K562 (cell line): ENCODE results near the gene DHRS13. TPM values are rescaled to one million over a fixed set of nuclear protein-coding genes. Genes with fewer than 3 reads are reported as not detected.

Experiments used
- ATAC-seq: fragments of 200-7000 bp; cut with Tn5 transposase; 3 replicates; pipeline ENCODE4 v1.9.1; 2020; ENCODE audit warnings: moderate library complexity
- BruUV-seq: library from RNA; stranded (reverse); fragments of 400-500 nt; replicated peaks from 2 replicates; lab custom pipeline; 2021; lab: Mats Ljungman, UMichigan
- CTCF ChIA-PET: fragments of 300-600 bp; formaldehyde crosslinking; extraction: SDS; loops from one replicate; lab custom pipeline; 2021; ENCODE audit warnings: low intra/inter-chr PET ratio; lab: Yijun Ruan, JAX
- POLR2A ChIA-PET: fragments of 300-600, 350-650 bp; sonication (Branson Sonifier 250); formaldehyde crosslinking; extraction: SDS; loops from one replicate; lab custom pipeline; 2021; ENCODE audit warnings: antibody characterized with exemption, inconsistent platforms; lab: Yijun Ruan, JAX
- DNase-seq, 4 experiments: peaks; one replicate each; pipeline versions ENCODE4 v3.0.0 to v3.0.0-alpha.2; 2011 to 2018; ENCODE audit warnings: low spot score in 3 of 4, mixed read lengths in 3 of 4; ENCODE audit errors: extremely low read depth in 1 of 4
- FAIRE-seq: peaks from 2 replicates; lab custom pipeline; 2011; peaks lifted over from hg19 to GRCh38; lab: Jason Lieb, UNC
- H2AFZ ChIP-seq: 2 replicates; pipeline ENCODE4 v1.6.0; 2011; ENCODE audit warnings: low read depth, low read length, control low read depth, inconsistent platforms
- H3K27ac ChIP-seq: fragments of 200-600 bp; 3 replicates; pipeline ENCODE4 v1.8.0; 2011; ENCODE audit warnings: low read depth, mild to moderate bottlenecking, control low read depth, inconsistent platforms, low read length, moderate library complexity, mixed read lengths; ENCODE audit errors: extremely low read depth
- H3K27me3 ChIP-seq, 2 experiments: fragments of 300-600 bp in 1 of 2; 2 replicates in 1 of 2; 3 replicates in 1 of 2; pipeline versions ENCODE4 v1.6.0 to v1.8.0; 2011; ENCODE audit warnings: inconsistent platforms in 2 of 2, low read length in 2 of 2, mild to moderate bottlenecking in 1 of 2, mixed read lengths in 1 of 2, moderate library complexity in 1 of 2; ENCODE audit not compliant: control insufficient read depth in 2 of 2, insufficient read depth in 2 of 2
- H3K36me3 ChIP-seq: fragments of 300-600 bp; 3 replicates; pipeline ENCODE4 v1.8.0; 2011; ENCODE audit warnings: mild to moderate bottlenecking, low read length, inconsistent platforms; ENCODE audit not compliant: control insufficient read depth, insufficient read depth
- H3K4me1 ChIP-seq, 2 experiments: fragments of 200-600 bp in 1 of 2; replicated peaks in 1 of 2; 2 replicates in 1 of 2; 3 replicates in 1 of 2; pipeline versions ENCODE4 v1.5.1 to v1.8.0; 2011; ENCODE audit warnings: inconsistent platforms in 2 of 2, low read length in 2 of 2, mild to moderate bottlenecking in 1 of 2, mixed read lengths in 1 of 2, moderate library complexity in 1 of 2; ENCODE audit not compliant: control insufficient read depth in 2 of 2, insufficient read depth in 2 of 2
- H3K4me2 ChIP-seq: 2 replicates; pipeline ENCODE4 v1.6.1; 2011; ENCODE audit warnings: low read length, control low read depth, inconsistent platforms, mixed read lengths; ENCODE audit not compliant: insufficient read depth
- H3K4me3 ChIP-seq: fragments of 200-600 bp; sonication (generic), shearing (Covaris generic); 2 replicates; pipeline ENCODE4 v1.5.1; 2016; ENCODE audit warnings: control low read depth, inconsistent platforms
- H3K79me2 ChIP-seq: fragments of 200-600 bp; 3 replicates; pipeline ENCODE4 v1.8.0; 2011; ENCODE audit warnings: low read length, inconsistent platforms; ENCODE audit not compliant: control insufficient read depth, insufficient read depth
- H3K9ac ChIP-seq, 2 experiments: 2 replicates each; pipeline versions ENCODE4 v1.6.0 to v1.6.1; 2011; ENCODE audit warnings: low read depth in 2 of 2, low read length in 2 of 2, control low read depth in 1 of 2, inconsistent platforms in 1 of 2, mild to moderate bottlenecking in 1 of 2, mixed read lengths in 1 of 2; ENCODE audit not compliant: insufficient read depth in 1 of 2
- H3K9me1 ChIP-seq: one replicate; pipeline ENCODE4 v1.6.0; 2011; ENCODE audit warnings: inconsistent platforms, mild to moderate bottlenecking, low read length, moderate library complexity; ENCODE audit not compliant: control insufficient read depth, insufficient read depth
- H3K9me3 ChIP-seq: replicated peaks from 2 replicates; pipeline ENCODE4 v1.5.1; 2011; ENCODE audit warnings: low read depth, low read length, inconsistent platforms; ENCODE audit not compliant: control insufficient read depth, insufficient read depth
- H4K20me1 ChIP-seq: replicated peaks from 2 replicates; pipeline ENCODE4 v1.6.1; 2011; ENCODE audit warnings: low read length, inconsistent platforms, mixed read lengths; ENCODE audit not compliant: control insufficient read depth, insufficient read depth
- ATF4 ChIP-seq: fragments of 450-650 bp; formaldehyde crosslinking; IDR thresholded peaks from 2 replicates; pipeline ENCODE4 v1.4.0; 2022; ENCODE audit warnings: mild to moderate bottlenecking, moderate library complexity
- BDP1 ChIP-seq: IDR thresholded peaks from 3 replicates; pipeline ENCODE4 v1.6.1; 2011; ENCODE audit not compliant: insufficient read length, insufficient read depth
- DPF2 ChIP-seq: fragments of 450-650 bp; IDR thresholded peaks from 2 replicates; pipeline ENCODE4 v1.6.1; 2016
- HDAC3 ChIP-seq: fragments of 450-650 bp; IDR thresholded peaks from 2 replicates; pipeline ENCODE4 v1.6.1; 2018; ENCODE audit warnings: borderline replicate concordance, mild to moderate bottlenecking, moderate library complexity; ENCODE audit not compliant: partially characterized antibody
- PML ChIP-seq: IDR thresholded peaks from 2 replicates; pipeline ENCODE4 v1.6.1; 2012; ENCODE audit warnings: low read length, inconsistent platforms
- PRPF4 ChIP-seq: fragments of 200-400 bp; formaldehyde crosslinking; IDR thresholded peaks from one replicate; pipeline ENCODE4 v1.6.1; 2017; ENCODE audit warnings: low read length, low read depth, mild to moderate bottlenecking; ENCODE audit not compliant: insufficient read depth, poor library complexity, severe bottlenecking
- SMAD2 ChIP-seq: fragments of 150-350 bp; IDR thresholded peaks from 2 replicates; pipeline ENCODE4 v1.6.1; 2014; ENCODE audit warnings: low read depth, mild to moderate bottlenecking, low read length
- SMAD3 ChIP-seq: fragments of 450-650 bp; formaldehyde crosslinking; conservative IDR thresholded peaks from 2 replicates; pipeline ENCODE4 v1.4.0; 2020; ENCODE audit warnings: mild to moderate bottlenecking
- SNIP1 ChIP-seq: fragments of 450-650 bp; IDR thresholded peaks from 2 replicates; pipeline ENCODE4 v1.7.1; 2017; ENCODE audit warnings: low read depth, mild to moderate bottlenecking
- SUPT5H ChIP-seq: fragments of 450-650 bp; IDR thresholded peaks from 2 replicates; pipeline ENCODE4 v1.6.1; 2016
- ZC3H11A ChIP-seq: IDR thresholded peaks from 2 replicates; pipeline ENCODE4 v1.6.1; 2012; ENCODE audit warnings: low read depth, low read length, improper control_type of control experiment
- ZFPM2 ChIP-seq: fragments of 250-450 bp; sonication (Bioruptor Pico); IDR thresholded peaks from 2 replicates; pipeline ENCODE4 v1.5.1; 2022; ENCODE audit warnings: mild to moderate bottlenecking
- ZKSCAN1 ChIP-seq: fragments of 150-350 bp; IDR thresholded peaks from 2 replicates; pipeline ENCODE4 v1.6.1; 2016; ENCODE audit warnings: low read depth, low read length
- ZNF146 ChIP-seq: IDR thresholded peaks from one replicate; pipeline ENCODE4 v1.6.1; 2018; ENCODE audit warnings: missing compliant biosample characterization; ENCODE audit not compliant: unreplicated experiment
- ZNF583 ChIP-seq: fragments of 250-450 bp; sonication (Bioruptor Pico); IDR thresholded peaks from 2 replicates; pipeline ENCODE4 v1.4.0; 2020
- ZNF639 ChIP-seq, 2 experiments: fragments of 200-800 bp in 1 of 2; sonication (Bioruptor generic) in 1 of 2; sonication (generic) in 1 of 2; formaldehyde crosslinking in 1 of 2; IDR thresholded peaks in 1 of 2; conservative IDR thresholded peaks in 1 of 2; 2 replicates each; pipeline versions ENCODE4 v1.5.0 to v1.6.1; 2016 to 2020; ENCODE audit warnings: missing compliant biosample characterization in 1 of 2, missing genetic modification characterization in 1 of 2, missing genetic modification reagents in 1 of 2
- ZNF717 ChIP-seq: fragments of 250-450 bp; sonication (Bioruptor Pico); IDR thresholded peaks from 2 replicates; pipeline ENCODE4 v1.5.0; 2021
- ZNF785 ChIP-seq: fragments of 250-450 bp; sonication (Bioruptor Pico); IDR thresholded peaks from 2 replicates; pipeline ENCODE4 v1.4.0; 2020; ENCODE audit warnings: mild to moderate bottlenecking
- WGBS: fragments of 100-300 bp; shearing (Covaris generic); methylation state at CpG from one replicate; pipeline ENCODE4 v1.1.6; 2016; ENCODE audit warnings: low coverage, mixed read lengths; ENCODE audit not compliant: insufficient coverage; ENCODE audit errors: missing lambda C conversion rate; 5-methylcytosine and 5-hydroxymethylcytosine counted together
- in situ Hi-C: fragments of 300-500 bp; cut with MboI; formaldehyde crosslinking; loops from 4 replicates; pipeline ENCODE4 v1.15.0; 2018; ENCODE audit warnings: inconsistent platforms, mixed read lengths
- intact Hi-C: fragments of 100-400 bp; cut with micrococcal nuclease; formaldehyde crosslinking; loops from 2 replicates; pipeline ENCODE4 v1.14.2; 2022
- polyA plus RNA-seq, 8 experiments: library from polyadenylated mRNA; depleted of rRNA in 4 of 8; stranded (reverse) in 5 of 8; unstranded in 3 of 8; fragments of >200 nt; fragmentation: Nextera tagmentation in 2 of 8; fragmentation: Illumina TruSeq in 1 of 8; extraction: Ambion mirVana in 2 of 8; extraction: Trizol in 1 of 8; gene quantifications; 2 replicates each; pipeline versions ENCODE4 v1.2.1 to v1.2.3, GENCODE V29; 2011 to 2014; ENCODE audit warnings: inconsistent platforms in 1 of 8, missing spikeins in 1 of 8
- total RNA-seq, 7 experiments: library from RNA; depleted of rRNA in 6 of 7; stranded (reverse); fragments of >200 nt in 6 of 7; fragmentation: Illumina TruSeq in 2 of 7; extraction: Trizol in 2 of 7; gene quantifications; 2 replicates each; pipeline versions ENCODE4 v1.2.1 to v1.2.3, GENCODE V29; 2011 to 2021; ENCODE audit warnings: low replicate concordance in 1 of 7
- TF ChIP-seq, protein P1 (sequence below): fragments of 450-650 bp; conservative IDR thresholded peaks from 2 replicates; pipeline ENCODE4 v1.6.1; 2016; ENCODE audit warnings: missing genetic modification characterization, low read depth, mild to moderate bottlenecking, control low read depth, missing compliant biosample characterization

DHRS13 gene
- total and polyA plus RNA-seq, 9 of the 15 experiments (the other 6 are each of a cell fraction or from before 2014, with no cell fraction given) = 0.32 to 52.3 (median 34.3) TPM; not detected in 1

DNA sequence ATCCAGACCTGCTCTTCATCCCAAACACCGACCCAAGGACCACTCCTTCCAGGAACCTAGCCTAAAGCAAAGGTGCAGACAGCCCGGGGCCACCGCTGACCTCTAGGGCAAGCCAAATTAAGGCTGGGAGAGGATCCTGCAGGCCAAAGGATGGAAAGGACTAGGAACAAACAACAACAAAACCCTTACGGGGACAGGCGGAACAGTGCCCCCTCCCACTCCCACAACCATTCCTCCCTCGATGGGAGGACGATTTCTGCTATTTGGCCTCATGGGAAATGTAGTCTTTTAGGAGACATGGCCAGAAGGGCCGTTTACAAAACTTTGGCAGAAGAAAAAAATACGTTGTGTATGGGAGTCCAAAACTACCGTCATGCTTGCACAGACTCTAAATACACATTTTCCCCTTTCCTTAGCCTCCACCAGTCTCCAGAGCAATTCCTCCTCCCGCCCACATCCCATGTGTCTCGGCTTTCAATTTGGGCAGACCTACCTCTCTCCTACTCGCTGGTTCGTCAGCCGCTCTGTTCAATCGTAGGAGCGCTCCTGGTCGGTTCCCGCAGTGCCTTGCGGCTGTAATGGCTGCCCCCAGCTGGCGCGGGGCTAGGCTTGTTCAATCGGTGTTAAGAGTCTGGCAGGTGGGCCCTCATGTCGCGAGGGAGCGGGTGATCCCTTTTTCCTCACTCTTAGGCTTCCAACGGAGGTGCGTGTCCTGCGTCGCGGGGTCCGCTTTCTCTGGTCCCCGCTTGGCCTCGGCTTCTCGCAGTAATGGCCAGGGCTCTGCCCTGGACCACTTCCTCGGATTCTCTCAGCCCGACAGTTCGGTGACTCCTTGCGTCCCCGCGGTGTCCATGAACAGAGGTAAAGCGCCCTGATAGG lies 48.2 kb downstream of the DHRS13 start, which contains the start of gene ERAL1:
TSS of gene ERAL1 (plus strand) at position 560 of the 879 bp plus-strand sequence. CDS start at position 579, 19 bp downstream.
- Histone ChIP-seq H3K27me3 (no peaks in the 10 kb centered on the region), H3K36me3 (peaks cover 29% of the 10 kb centered on the region), H2AFZ (peak within 1 kb of the TSS; percentile 93), H3K9me3 (peaks cover 3% of the 10 kb centered on the region), H3K9ac (peak within 1 kb of the TSS; percentile 77 to 93), H3K4me3 (peak within 1 kb of the TSS; percentile 62), H3K79me2 (peaks cover 42% of the 10 kb centered on the region), H3K27ac (peak within 1 kb of the TSS; percentile 71), H3K4me1 (peaks cover 10 to 14% of the 10 kb centered on the region in 2 experiments; a peak in 4 of 5 replicates), H3K4me2 (peak within 1 kb of the TSS; percentile 92), H3K9me1 (no peaks in the 10 kb centered on the region), H4K20me1 (no peaks in the 10 kb centered on the region)
- FAIRE-seq = peak; percentile 98
- CTCF ChIA-PET = interaction anchor here (0.6 kb wide), 1 partner anchor 1768 kb away, joined by 3 read pairs; no protein-coding TSS in a partner anchor
- in situ Hi-C loops (no loop called here), intact Hi-C loops (no loop called here)
- ATAC-seq = peak; percentile 99
- TSS peak; percentile 74 for BruUV-seq
- WGBS = 1% methylated on average over 42 of the region's 42 CpGs
- POLR2A ChIA-PET = interaction anchor here (0.9 to 1.7 kb wide), 5 partner anchors 9 to 127 kb away, joined by 3 to 5 read pairs (median 3); partner anchors contain the start of genes FAM222B and NEK8
- peak; percentile 88 to 96 (median 90) for DNase-seq
- 0 out of 2 replicates have a peak, but pooled peaks have one; percentile 20 for TF ChIP-seq ZC3H11A
- no peak for TF ChIP-seq ZNF785 (CRISPR knock-in tag)
- peak in 1 of 2 experiments; percentile 83; a peak in 2 of 4 replicates for TF ChIP-seq ZNF639 (CRISPR knock-in tag; conservative IDR thresholded peaks at IDR 0.05 in 1 of 2, IDR thresholded peaks at IDR 0.05 in 1 of 2)
- TF ChIP-seq DPF2 = peak; percentile 67
- peak; percentile 84 for TF ChIP-seq PML
- TF ChIP-seq SUPT5H = peak; percentile 94
- no peak for TF ChIP-seq HDAC3
- TF ChIP-seq SMAD3 (CRISPR knock-in tag) = 0 out of 2 replicates have a peak, but pooled peaks have one; percentile 12
- TF ChIP-seq BDP1 = no peak
- TF ChIP-seq, protein P1, sequence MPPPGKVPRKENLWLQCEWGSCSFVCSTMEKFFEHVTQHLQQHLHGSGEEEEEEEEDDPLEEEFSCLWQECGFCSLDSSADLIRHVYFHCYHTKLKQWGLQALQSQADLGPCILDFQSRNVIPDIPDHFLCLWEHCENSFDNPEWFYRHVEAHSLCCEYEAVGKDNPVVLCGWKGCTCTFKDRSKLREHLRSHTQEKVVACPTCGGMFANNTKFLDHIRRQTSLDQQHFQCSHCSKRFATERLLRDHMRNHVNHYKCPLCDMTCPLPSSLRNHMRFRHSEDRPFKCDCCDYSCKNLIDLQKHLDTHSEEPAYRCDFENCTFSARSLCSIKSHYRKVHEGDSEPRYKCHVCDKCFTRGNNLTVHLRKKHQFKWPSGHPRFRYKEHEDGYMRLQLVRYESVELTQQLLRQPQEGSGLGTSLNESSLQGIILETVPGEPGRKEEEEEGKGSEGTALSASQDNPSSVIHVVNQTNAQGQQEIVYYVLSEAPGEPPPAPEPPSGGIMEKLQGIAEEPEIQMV = no peak
- TF ChIP-seq PRPF4 = no peak
- 0 out of 2 replicates have a peak, but pooled peaks have one; percentile 55 for TF ChIP-seq ZFPM2 (CRISPR knock-in tag)
- TF ChIP-seq ZNF146 (CRISPR knock-in tag) = no peak
- no peak for TF ChIP-seq ZNF717 (CRISPR knock-in tag)
- no peak for TF ChIP-seq ATF4 (CRISPR knock-in tag)
- no peak for TF ChIP-seq SMAD2
- TF ChIP-seq SNIP1 = no peak
- TF ChIP-seq ZKSCAN1 = no peak
- 0 out of 2 replicates have a peak, but pooled peaks have one; percentile 65 for TF ChIP-seq ZNF583 (CRISPR knock-in tag)
